Cardiac muscle cell (in vitro differentiated cells and primary cell): ENCODE measurements around the gene R3HDM2. TPM values are rescaled to one million over a fixed set of nuclear protein-coding genes. Genes with fewer than 3 reads are reported as not detected.
"Not testable (repeated sequence)": the region's sequence is repeated elsewhere in the genome, so short reads cannot be mapped to it uniquely, and the experiment has no call there.

ENCODE experiments used
- DNase-seq, 2 donors: peaks; one replicate each; pipeline versions ENCODE4 v3.0.0 to v3.0.0-alpha.2; 2010 to 2017; ENCODE audit warnings: low read depth in 1 of 2, low spot score in 1 of 2
- H3K27ac ChIP-seq: fragments of 200-600 bp; sonication (generic); 2 replicates; pipeline ENCODE4 v1.5.1; 2016
- H3K27me3 ChIP-seq: fragments of 200-600 bp; sonication (generic); 2 replicates; pipeline ENCODE4 v1.6.0; 2016; ENCODE audit warnings: control low read depth
- H3K36me3 ChIP-seq: fragments of 200-600 bp; sonication (generic); 2 replicates; pipeline ENCODE4 v1.5.1; 2016; ENCODE audit warnings: control low read depth
- H3K4me1 ChIP-seq: fragments of 200-600 bp; sonication (generic); 2 replicates; pipeline ENCODE4 v1.8.1; 2017; ENCODE audit warnings: low read depth, mild to moderate bottlenecking, mixed run types
- H3K4me3 ChIP-seq: fragments of 200-600 bp; sonication (generic); 2 replicates; pipeline ENCODE4 v1.5.1; 2016; ENCODE audit warnings: mild to moderate bottlenecking
- H3K9me3 ChIP-seq: fragments of 200-600 bp; sonication (generic); 2 replicates; pipeline ENCODE4 v1.5.1; 2017; ENCODE audit warnings: low read depth, mild to moderate bottlenecking, control low read depth
- CTCF ChIP-seq: IDR thresholded peaks from 2 replicates; pipeline ENCODE4 v1.5.1; 2012; ENCODE audit warnings: low read depth, mild to moderate bottlenecking, low read length
- polyA plus RNA-seq: library from polyadenylated mRNA; unstranded; fragments of >200 nt; fragmentation: Nextera tagmentation; extraction: Ambion mirVana; gene quantifications from 2 replicates; pipeline ENCODE4 v1.2.1, GENCODE V29; 2016
- total RNA-seq: library from RNA; depleted of rRNA; stranded (reverse); fragments of >200 nt; gene quantifications from 2 replicates; pipeline ENCODE4 v1.2.3, GENCODE V29; 2016

R3HDM2 gene
- total and polyA plus RNA-seq, 2 experiments from 2014 or later: 23.3 to 59.9 TPM

GRCh38 chr12:57323416-57323815 lies 107.4 kb downstream of the R3HDM2 start:
- Histone ChIP-seq H3K9me3 (no peaks in the 10 kb centered on the region), H3K4me1 (no peaks in the 10 kb centered on the region), H3K27ac (no peak overlapping the region), H3K4me3 (no peak overlapping the region), H3K36me3 (no peaks in the 10 kb centered on the region), H3K27me3 (no peaks in the 10 kb centered on the region)
- TF ChIP-seq CTCF: no peak
- peak in 1 of 2 donors; percentile 14 for DNase-seq

DNA sequence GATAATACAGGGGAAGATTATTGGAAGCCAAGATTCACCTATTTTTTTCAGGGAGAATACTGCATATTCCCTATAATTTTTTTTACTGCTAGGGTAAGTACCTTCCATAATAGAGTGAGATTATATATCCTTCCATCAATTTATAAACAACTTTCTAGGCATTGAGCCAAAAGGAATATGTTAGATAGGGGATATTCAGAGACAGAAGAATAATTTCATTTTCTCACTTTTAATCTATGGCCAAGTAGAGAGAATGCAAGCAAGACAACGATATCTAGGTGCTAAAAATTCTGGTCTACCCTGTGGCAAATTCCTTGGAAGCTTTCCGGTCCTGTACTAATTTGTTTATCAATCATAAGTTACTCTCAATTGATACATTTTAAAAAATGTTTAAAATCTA lies 110.2 kb downstream of the R3HDM2 start:
- Histone ChIP-seq H3K27ac (no peak overlapping the region), H3K4me3 (no peak overlapping the region), H3K36me3 (no peaks in the 10 kb centered on the region), H3K27me3 (no peaks in the 10 kb centered on the region), H3K4me1 (no peaks in the 10 kb centered on the region), H3K9me3 (no peaks in the 10 kb centered on the region)
- TF ChIP-seq CTCF: no peak
- no peak for DNase-seq

- Histone ChIP-seq H3K36me3 (no peaks in the 10 kb centered on the region), H3K27ac (peak overlapping the region; percentile 50), H3K4me3 (no peak overlapping the region), H3K9me3 (no peaks in the 10 kb centered on the region), H3K4me1 (no peaks in the 10 kb centered on the region), H3K27me3 (no peaks in the 10 kb centered on the region)
- TF ChIP-seq CTCF: no peak
- no peak for DNase-seq
These were observed 111.0 kb downstream of the R3HDM2 start for GRCh38 chr12:57319678-57320469.

- no peak for DNase-seq
- Histone ChIP-seq H3K27ac (no peak overlapping the region), H3K9me3 (no peaks in the 10 kb centered on the region), H3K27me3 (no peaks in the 10 kb centered on the region), H3K4me3 (no peak overlapping the region), H3K36me3 (no peaks in the 10 kb centered on the region), H3K4me1 (no peaks in the 10 kb centered on the region)
- TF ChIP-seq CTCF: no peak
These were observed 115.2 kb downstream of the R3HDM2 start for GRCh38 chr12:57315681-57316080.

DNA sequence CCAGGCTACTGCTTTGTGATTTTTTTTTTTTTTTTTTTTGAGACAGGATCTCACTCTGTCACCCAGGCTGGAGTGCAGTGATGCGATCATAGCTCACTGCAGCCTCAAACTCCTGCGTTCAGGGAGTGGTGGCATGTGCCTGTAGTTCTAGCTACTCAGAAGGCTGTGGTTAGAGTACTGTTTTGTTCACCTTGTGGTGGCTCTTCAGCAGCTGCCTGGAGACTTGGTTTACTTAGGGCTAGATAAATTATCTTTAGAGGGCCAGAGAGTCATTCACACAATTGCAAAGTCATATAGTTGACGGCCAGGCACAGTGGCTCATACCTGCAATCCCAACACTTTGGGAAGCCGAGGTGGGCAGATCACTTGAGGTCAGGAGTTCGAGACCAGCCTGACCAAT lies 118.6 kb downstream of the R3HDM2 start:
- H3K4me1 ChIP-seq, H3K36me3 ChIP-seq, H3K27me3 ChIP-seq, DNase-seq, H3K4me3 ChIP-seq, H3K27ac ChIP-seq, H3K9me3 ChIP-seq: not testable (repeated sequence)

- no peaks in the 10 kb centered on the region for H3K4me1 ChIP-seq
- H3K36me3 ChIP-seq: no peaks in the 10 kb centered on the region
- no peaks in the 10 kb centered on the region for H3K27me3 ChIP-seq
- H3K9me3 ChIP-seq: no peaks in the 10 kb centered on the region
- TF ChIP-seq CTCF: no peak
- H3K27ac ChIP-seq: peak overlapping the region; percentile 65
- peak in 1 of 2 donors; percentile 10 for DNase-seq
- H3K4me3 ChIP-seq: no peak overlapping the region
These were observed 121.4 kb downstream of the R3HDM2 start for GRCh38 chr12:57309420-57309819.
